GM23338 (cell line): ENCODE results near the gene TMEM63C. TPM values are rescaled to one million over a fixed set of nuclear protein-coding genes. Genes with fewer than 3 reads are reported as not detected.
A peak's percentile ranks its signal among the peaks of the same experiment; 100 is the strongest.

Source experiments
- ATAC-seq: fragments of 200-7000 bp; cut with Tn5 transposase; 3 replicates; pipeline ENCODE4 v1.9.1; 2020
- DNase-seq: peaks from one replicate; pipeline ENCODE4 v3.0.0-alpha.2; 2015; ENCODE audit warnings: low spot score
- H2AFZ ChIP-seq: fragments of 200-600 bp; sonication (generic); 2 replicates; pipeline ENCODE4 v1.8.0; 2016; ENCODE audit warnings: antibody characterized with exemption, mild to moderate bottlenecking, moderate library complexity
- H3F3A ChIP-seq: fragments of 200-600 bp; sonication (generic); replicated peaks from 2 replicates; pipeline ENCODE4 v1.8.0; 2017; ENCODE audit warnings: antibody characterized with exemption, mixed run types, low read depth
- H3K27ac ChIP-seq: fragments of 200-600 bp; sonication (generic); 2 replicates; pipeline ENCODE4 v1.6.1; 2016; ENCODE audit warnings: low read depth
- H3K27me3 ChIP-seq: fragments of 200-600 bp; sonication (generic); 2 replicates; pipeline ENCODE4 v1.8.0; 2016; ENCODE audit warnings: mild to moderate bottlenecking, mixed run types, moderate library complexity; ENCODE audit not compliant: insufficient read depth
- H3K36me3 ChIP-seq: fragments of 200-600 bp; sonication (generic); 2 replicates; pipeline ENCODE4 v1.8.0; 2016; ENCODE audit warnings: mild to moderate bottlenecking; ENCODE audit not compliant: insufficient read depth
- H3K4me1 ChIP-seq: fragments of 200-600 bp; sonication (generic); 2 replicates; pipeline ENCODE4 v1.8.0; 2016; ENCODE audit warnings: mild to moderate bottlenecking, moderate library complexity; ENCODE audit not compliant: insufficient read depth
- H3K4me2 ChIP-seq: fragments of 200-600 bp; sonication (generic); 2 replicates; pipeline ENCODE4 v1.7.1; 2017; ENCODE audit warnings: mixed run types
- H3K4me3 ChIP-seq: fragments of 200-600 bp; sonication (generic); 2 replicates; pipeline ENCODE4 v1.6.1; 2016; ENCODE audit warnings: mixed run types
- H3K79me2 ChIP-seq: fragments of 200-600 bp; sonication (generic); replicated peaks from 2 replicates; pipeline ENCODE4 v1.8.0; 2017; ENCODE audit warnings: mild to moderate bottlenecking; ENCODE audit not compliant: insufficient read depth
- H3K9me2 ChIP-seq: fragments of 200-600 bp; sonication (generic); 2 replicates; pipeline ENCODE4 v1.8.0; 2017; ENCODE audit not compliant: insufficient read depth
- H4K20me1 ChIP-seq: fragments of 200-600 bp; sonication (generic); replicated peaks from 2 replicates; pipeline ENCODE4 v1.8.0; 2017; ENCODE audit warnings: mild to moderate bottlenecking; ENCODE audit not compliant: insufficient read depth
- H3K27ac Mint-ChIP-seq: 2 replicates; pipeline ENCODE4 v1.8.0; 2020; ENCODE audit warnings: inconsistent platforms, mild to moderate bottlenecking, moderate library complexity, mixed read lengths
- H3K27me3 Mint-ChIP-seq: 3 replicates; pipeline ENCODE4 v1.8.0; 2022; ENCODE audit warnings: low read depth, mild to moderate bottlenecking, moderate library complexity, mixed read lengths, inconsistent platforms; ENCODE audit not compliant: insufficient read depth, poor library complexity
- H3K36me3 Mint-ChIP-seq: 3 replicates; pipeline ENCODE4 v1.8.0; 2021; ENCODE audit warnings: low read depth, mild to moderate bottlenecking, inconsistent platforms, moderate library complexity, mixed read lengths
- H3K4me1 Mint-ChIP-seq: 3 replicates; pipeline ENCODE4 v1.8.0; 2020; ENCODE audit warnings: mild to moderate bottlenecking, inconsistent platforms, mixed read lengths
- H3K4me3 Mint-ChIP-seq: 3 replicates; pipeline ENCODE4 v1.8.0; 2021; ENCODE audit warnings: moderate library complexity, mild to moderate bottlenecking, inconsistent platforms, mixed read lengths
- H3K9me3 Mint-ChIP-seq: 3 replicates; pipeline ENCODE4 v1.8.0; 2020; ENCODE audit warnings: moderate library complexity, mild to moderate bottlenecking, inconsistent platforms, mixed read lengths
- CREB1 ChIP-seq: fragments of 250-450 bp; sonication (Bioruptor Pico); IDR thresholded peaks from 2 replicates; pipeline ENCODE4 v1.5.0; 2020; ENCODE audit warnings: low read depth, mild to moderate bottlenecking, moderate library complexity
- POLR2AphosphoS5 ChIP-seq: IDR thresholded peaks from 2 replicates; pipeline ENCODE4 v1.6.1; 2016; ENCODE audit warnings: antibody characterized with exemption, low read depth
- ZNF114 ChIP-seq: fragments of 250-450 bp; sonication (Bioruptor Pico); IDR thresholded peaks from 2 replicates; pipeline ENCODE4 v1.5.0; 2020; ENCODE audit warnings: mild to moderate bottlenecking, moderate library complexity
- ZNF331 ChIP-seq: fragments of 250-450 bp; sonication (Bioruptor Pico); IDR thresholded peaks from 2 replicates; pipeline ENCODE4 v1.5.0; 2020; ENCODE audit warnings: low read depth, mild to moderate bottlenecking, moderate library complexity
- polyA plus RNA-seq: library from polyadenylated mRNA; unstranded; fragments of >200 nt; fragmentation: Nextera tagmentation; extraction: Ambion mirVana; gene quantifications from 2 replicates; pipeline ENCODE4 v1.2.1, GENCODE V29; 2016
- total RNA-seq: library from RNA; depleted of rRNA; stranded (reverse); fragments of >200 nt; shearing (Covaris generic); gene quantifications from 2 replicates; pipeline ENCODE4 v1.2.3, GENCODE V29; 2014
- TF ChIP-seq, protein P1 (sequence below): IDR thresholded peaks from one replicate; pipeline ENCODE4 v1.6.1; 2018; ENCODE audit warnings: antibody characterized with exemption; ENCODE audit not compliant: unreplicated experiment
- TF ChIP-seq, protein P2 (sequence below): IDR thresholded peaks from 2 replicates; pipeline ENCODE4 v1.6.1; 2016; ENCODE audit warnings: antibody characterized with exemption
- TF ChIP-seq, protein P3 (sequence below), 2 experiments: fragments of 200-600 bp in 1 of 2; sonication (generic) in 1 of 2; conservative IDR thresholded peaks; 2 replicates each; pipeline versions ENCODE4 v1.5.1 to v1.6.1; 2016 to 2017; ENCODE audit warnings: antibody characterized with exemption in 2 of 2, low read depth in 2 of 2, mild to moderate bottlenecking in 2 of 2, moderate library complexity in 1 of 2

TMEM63C gene
- total and polyA plus RNA-seq, 2 experiments from 2014 or later = 2.1 to 6.3 TPM

DNA sequence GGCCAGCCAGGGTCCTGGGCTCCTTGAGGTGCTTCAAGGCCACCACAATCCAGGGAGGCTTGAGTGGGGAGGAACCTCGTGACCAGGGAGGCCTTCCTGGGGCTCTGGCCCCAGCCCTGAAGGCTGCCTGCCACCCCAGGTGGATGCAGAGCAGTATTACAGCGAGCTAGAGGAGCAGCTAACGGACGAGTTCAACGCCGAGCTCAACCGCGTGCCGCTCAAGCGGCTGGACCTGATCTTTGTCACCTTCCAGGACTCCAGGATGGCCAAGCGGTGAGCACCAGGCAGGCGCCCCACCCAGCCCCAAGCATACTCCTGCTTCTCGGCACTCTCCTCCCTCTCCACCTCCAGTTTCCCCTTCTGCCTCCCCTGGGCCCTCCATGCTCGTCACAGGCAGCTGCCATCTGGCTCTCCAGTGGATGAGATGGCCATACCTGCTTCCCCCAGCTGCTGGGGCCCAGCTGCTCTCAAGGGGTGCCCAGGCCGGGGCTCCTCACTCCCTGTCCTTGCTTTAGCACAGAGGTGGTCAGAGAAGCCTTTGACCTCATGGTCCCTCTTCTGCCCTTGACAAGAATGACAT, 58.8 kb downstream of the TMEM63C start (continued):
- TF ChIP-seq, protein P1, sequence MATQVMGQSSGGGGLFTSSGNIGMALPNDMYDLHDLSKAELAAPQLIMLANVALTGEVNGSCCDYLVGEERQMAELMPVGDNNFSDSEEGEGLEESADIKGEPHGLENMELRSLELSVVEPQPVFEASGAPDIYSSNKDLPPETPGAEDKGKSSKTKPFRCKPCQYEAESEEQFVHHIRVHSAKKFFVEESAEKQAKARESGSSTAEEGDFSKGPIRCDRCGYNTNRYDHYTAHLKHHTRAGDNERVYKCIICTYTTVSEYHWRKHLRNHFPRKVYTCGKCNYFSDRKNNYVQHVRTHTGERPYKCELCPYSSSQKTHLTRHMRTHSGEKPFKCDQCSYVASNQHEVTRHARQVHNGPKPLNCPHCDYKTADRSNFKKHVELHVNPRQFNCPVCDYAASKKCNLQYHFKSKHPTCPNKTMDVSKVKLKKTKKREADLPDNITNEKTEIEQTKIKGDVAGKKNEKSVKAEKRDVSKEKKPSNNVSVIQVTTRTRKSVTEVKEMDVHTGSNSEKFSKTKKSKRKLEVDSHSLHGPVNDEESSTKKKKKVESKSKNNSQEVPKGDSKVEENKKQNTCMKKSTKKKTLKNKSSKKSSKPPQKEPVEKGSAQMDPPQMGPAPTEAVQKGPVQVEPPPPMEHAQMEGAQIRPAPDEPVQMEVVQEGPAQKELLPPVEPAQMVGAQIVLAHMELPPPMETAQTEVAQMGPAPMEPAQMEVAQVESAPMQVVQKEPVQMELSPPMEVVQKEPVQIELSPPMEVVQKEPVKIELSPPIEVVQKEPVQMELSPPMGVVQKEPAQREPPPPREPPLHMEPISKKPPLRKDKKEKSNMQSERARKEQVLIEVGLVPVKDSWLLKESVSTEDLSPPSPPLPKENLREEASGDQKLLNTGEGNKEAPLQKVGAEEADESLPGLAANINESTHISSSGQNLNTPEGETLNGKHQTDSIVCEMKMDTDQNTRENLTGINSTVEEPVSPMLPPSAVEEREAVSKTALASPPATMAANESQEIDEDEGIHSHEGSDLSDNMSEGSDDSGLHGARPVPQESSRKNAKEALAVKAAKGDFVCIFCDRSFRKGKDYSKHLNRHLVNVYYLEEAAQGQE = no peak
- TF ChIP-seq CREB1 = no peak
- TF ChIP-seq, protein P2, sequence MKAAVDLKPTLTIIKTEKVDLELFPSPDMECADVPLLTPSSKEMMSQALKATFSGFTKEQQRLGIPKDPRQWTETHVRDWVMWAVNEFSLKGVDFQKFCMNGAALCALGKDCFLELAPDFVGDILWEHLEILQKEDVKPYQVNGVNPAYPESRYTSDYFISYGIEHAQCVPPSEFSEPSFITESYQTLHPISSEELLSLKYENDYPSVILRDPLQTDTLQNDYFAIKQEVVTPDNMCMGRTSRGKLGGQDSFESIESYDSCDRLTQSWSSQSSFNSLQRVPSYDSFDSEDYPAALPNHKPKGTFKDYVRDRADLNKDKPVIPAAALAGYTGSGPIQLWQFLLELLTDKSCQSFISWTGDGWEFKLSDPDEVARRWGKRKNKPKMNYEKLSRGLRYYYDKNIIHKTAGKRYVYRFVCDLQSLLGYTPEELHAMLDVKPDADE = no peak
- no peak for TF ChIP-seq POLR2AphosphoS5
- TF ChIP-seq ZNF114 (CRISPR knock-in tag) = no peak
- no peak for TF ChIP-seq ZNF331 (CRISPR knock-in tag)

DNA sequence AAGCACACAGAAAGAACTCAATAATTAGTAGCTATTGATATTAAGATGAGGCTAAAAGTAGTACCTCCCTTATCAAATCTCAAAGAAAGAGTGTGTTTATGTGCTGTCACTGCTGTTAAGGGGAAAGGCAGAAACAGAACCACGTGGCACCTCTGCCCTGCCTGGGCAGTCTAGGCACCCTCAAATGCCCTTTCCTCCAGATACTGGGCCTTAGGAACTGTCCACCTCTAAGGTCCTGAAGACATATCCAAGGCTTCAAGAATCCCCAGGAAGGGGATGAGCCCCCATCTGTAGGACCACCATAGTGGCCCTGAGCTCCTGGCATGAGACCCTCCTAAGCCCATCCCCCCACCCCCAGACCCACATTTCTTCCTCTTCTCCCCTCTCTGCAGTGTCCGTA, 60.4 kb downstream of the TMEM63C start:
- H3K9me2 ChIP-seq = no peaks in the 10 kb centered on the region
- no peak overlapping the region for H3K4me3 ChIP-seq
- H3K27me3 Mint-ChIP-seq = peaks cover 10% of the 10 kb centered on the region
- no peak for ATAC-seq
- no peaks in the 10 kb centered on the region for H3K36me3 Mint-ChIP-seq
- no peak overlapping the region for H3K27ac Mint-ChIP-seq
- H3K36me3 ChIP-seq = no peaks in the 10 kb centered on the region
- no peak overlapping the region for H2AFZ ChIP-seq
- no peak overlapping the region for H3K27ac ChIP-seq
- H3K9me3 Mint-ChIP-seq = no peaks in the 10 kb centered on the region
- no peak for DNase-seq
- no peak overlapping the region for H3K4me3 Mint-ChIP-seq
- no peaks in the 10 kb centered on the region for H3K4me1 Mint-ChIP-seq
- H4K20me1 ChIP-seq = no peaks in the 10 kb centered on the region
- no peaks in the 10 kb centered on the region for H3F3A ChIP-seq
- no peaks in the 10 kb centered on the region for H3K27me3 ChIP-seq
- TF ChIP-seq, protein P3, sequence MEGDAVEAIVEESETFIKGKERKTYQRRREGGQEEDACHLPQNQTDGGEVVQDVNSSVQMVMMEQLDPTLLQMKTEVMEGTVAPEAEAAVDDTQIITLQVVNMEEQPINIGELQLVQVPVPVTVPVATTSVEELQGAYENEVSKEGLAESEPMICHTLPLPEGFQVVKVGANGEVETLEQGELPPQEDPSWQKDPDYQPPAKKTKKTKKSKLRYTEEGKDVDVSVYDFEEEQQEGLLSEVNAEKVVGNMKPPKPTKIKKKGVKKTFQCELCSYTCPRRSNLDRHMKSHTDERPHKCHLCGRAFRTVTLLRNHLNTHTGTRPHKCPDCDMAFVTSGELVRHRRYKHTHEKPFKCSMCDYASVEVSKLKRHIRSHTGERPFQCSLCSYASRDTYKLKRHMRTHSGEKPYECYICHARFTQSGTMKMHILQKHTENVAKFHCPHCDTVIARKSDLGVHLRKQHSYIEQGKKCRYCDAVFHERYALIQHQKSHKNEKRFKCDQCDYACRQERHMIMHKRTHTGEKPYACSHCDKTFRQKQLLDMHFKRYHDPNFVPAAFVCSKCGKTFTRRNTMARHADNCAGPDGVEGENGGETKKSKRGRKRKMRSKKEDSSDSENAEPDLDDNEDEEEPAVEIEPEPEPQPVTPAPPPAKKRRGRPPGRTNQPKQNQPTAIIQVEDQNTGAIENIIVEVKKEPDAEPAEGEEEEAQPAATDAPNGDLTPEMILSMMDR (conservative IDR thresholded peaks at IDR 0.05; ENCODE audit: low read depth in 2 of 2) = no peak
- TF ChIP-seq, protein P1 = peak; percentile 60
- TF ChIP-seq, protein P2 = no peak
- no peak for TF ChIP-seq POLR2AphosphoS5
- no peaks in the 10 kb centered on the region for H3K79me2 ChIP-seq
- H3K4me1 ChIP-seq = no peaks in the 10 kb centered on the region
- H3K4me2 ChIP-seq = no peak overlapping the region
